GM18907 (cell line): ENCODE results near the gene TTC39C.
"Not testable (repeated sequence)": the region's sequence is repeated elsewhere in the genome, so short reads cannot be mapped to it uniquely, and the experiment has no call there.

ENCODE experiments used
- ATAC-seq: cut with Tn5 transposase; IDR thresholded peaks from one replicate; pipeline ENCODE4 v1.9.1; 2021; ENCODE audit warnings: mild to moderate bottlenecking, moderate library complexity; ENCODE audit not compliant: unreplicated experiment

Gene TTC39C

GRCh38 chr18:24015639-24016631 is 1.4 kb downstream of the TTC39C start:
- no peak for ATAC-seq

GRCh38 chr18:24016643-24017042 is 2.1 kb downstream of the TTC39C start:
- ATAC-seq = no peak

GRCh38 chr18:24018299-24018886 is 3.8 kb downstream of the TTC39C start:
- ATAC-seq = no peak

DNA sequence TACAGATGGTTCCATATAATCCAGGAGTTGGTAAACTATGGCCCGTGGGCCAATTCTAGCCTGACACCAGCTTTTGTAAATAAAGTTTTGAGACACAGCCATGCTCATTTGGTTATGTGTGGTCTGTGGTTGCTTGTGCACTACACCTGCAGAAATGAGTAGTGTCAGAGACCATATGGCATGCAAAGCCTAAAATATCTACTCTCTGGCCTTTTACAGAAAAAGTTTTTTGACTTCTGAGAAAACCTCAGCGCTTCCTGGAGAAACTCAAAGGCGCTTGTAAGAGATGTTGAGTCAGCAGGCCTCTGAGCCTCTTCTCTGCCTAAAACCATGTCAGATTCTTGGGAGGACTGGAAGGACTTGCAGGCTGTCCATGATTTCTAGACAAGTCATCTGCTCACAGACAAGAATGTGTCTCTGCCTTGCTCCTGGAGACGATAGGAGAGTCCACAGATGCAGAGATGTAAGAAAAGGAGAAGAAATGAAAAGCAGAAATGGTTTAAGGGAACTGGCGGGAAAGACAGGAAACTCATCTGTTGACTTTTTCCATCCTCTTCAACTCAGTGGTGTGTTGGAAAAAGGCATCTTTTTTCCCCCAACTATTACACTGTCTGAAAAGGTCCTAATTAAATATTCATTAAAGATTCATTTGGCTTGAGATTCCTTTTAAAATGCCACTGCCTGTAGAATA is 5.2 kb downstream of the TTC39C start:
- ATAC-seq = peak; percentile 88

DNA sequence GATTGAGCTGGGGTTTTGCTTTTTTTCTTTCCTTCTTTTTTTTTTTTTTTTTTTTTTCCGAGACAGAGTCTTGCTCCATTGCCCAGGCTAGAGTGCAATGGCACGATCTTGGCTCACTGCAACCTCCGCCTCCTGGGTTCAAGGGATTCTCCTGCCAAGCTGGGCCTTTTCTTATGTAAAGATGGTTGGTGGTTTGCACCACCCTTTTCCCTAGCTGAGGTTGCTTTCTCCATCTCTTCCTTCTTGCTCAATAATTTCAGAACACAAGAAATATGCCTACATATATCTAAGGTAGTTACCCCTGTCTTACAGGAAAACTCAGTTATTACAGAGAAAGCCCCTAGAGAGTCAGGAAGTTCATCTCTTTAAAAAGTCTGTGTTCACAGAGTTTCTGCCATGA is 7.0 kb downstream of the TTC39C start:
- no peak for ATAC-seq

- ATAC-seq = no peak
These were observed 7.6 kb downstream of the TTC39C start for GRCh38 chr18:24022161-24022560.

GRCh38 chr18:24023185-24023814 is 8.7 kb downstream of the TTC39C start:
- ATAC-seq = no peak

DNA sequence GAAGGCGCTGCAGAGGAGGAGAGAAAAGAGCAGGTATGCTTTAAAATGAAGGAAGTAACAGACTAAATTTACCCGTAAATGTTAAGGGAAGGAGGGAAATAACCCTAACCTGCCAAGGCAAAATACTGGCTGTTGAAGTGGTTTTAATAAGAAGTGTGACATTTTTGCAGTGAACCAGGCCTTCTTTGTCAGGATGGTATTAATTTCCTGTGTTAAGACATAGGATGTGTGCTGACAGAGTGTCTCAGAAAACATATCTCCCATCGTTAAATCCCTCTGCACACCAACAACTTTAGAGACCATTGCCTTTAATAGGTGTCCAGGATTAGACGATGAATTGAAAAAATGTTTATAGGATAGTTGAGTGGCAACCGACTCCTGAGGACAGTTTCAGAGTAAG is 9.9 kb downstream of the TTC39C start:
- no peak for ATAC-seq

DNA sequence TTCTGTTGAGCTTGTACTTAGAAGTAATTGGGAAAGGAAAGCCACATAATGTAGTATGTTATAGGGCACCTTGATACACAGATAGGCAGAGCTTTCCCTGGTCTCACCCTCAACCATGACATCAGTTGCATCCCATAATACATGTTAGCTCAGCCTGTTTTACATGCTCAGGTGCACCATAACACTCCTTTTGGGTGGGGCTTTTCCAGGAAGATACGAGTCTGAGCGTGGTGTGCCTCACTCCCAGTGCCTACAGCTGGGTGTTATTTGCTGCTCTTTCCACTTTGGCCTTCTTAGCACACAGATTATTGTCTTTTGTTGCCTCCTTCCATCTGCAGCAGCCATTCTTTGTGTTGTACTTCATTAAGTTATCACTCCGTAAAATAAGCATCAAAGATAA is 11.9 kb downstream of the TTC39C start:
- no peak for ATAC-seq

- no peak for ATAC-seq
These were observed 12.7 kb downstream of the TTC39C start for GRCh38 chr18:24027156-24027827.

DNA sequence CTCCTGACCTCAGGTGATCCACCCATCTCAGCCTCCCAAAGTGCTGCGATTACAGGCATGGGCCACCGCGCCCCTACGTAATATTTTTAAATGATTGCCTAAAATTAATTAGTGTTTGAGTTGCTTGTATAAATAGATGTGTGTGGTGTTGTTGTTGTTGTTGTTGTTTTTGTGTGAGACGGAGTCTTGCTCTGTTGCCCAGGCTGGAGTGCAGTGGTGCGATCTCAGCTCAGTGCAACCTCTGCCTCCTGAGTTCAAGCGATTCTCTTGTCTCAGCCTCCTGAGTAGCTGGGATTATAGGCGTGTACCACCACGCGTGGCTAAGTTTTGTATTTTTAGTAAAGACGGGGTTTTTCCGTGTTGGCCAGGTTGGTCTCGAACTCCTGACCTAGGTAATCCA is 14.4 kb downstream of the TTC39C start:
- ATAC-seq = not testable (repeated sequence)

- no peak for ATAC-seq
These were observed 16.8 kb downstream of the TTC39C start for GRCh38 chr18:24031318-24031717.

DNA sequence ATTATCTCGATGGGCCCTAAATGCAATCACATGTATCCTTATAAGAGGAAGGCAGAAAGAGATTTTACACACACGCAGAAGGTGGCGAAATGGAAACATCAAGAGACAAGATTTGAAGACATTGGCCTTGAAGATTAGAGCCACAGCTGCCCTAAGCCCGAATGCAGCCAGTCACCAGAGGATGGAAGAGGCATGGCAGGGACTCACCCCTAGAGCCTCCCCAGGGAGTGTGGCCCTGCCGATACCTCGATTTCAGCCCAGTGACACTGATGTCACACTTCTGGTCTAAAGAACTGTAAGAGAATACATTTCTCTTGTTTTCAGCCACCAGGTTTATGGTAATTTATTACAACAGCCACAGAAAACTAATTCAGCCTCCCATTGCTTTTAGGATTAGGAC is 17.4 kb downstream of the TTC39C start:
- peak; percentile 79 for ATAC-seq

DNA sequence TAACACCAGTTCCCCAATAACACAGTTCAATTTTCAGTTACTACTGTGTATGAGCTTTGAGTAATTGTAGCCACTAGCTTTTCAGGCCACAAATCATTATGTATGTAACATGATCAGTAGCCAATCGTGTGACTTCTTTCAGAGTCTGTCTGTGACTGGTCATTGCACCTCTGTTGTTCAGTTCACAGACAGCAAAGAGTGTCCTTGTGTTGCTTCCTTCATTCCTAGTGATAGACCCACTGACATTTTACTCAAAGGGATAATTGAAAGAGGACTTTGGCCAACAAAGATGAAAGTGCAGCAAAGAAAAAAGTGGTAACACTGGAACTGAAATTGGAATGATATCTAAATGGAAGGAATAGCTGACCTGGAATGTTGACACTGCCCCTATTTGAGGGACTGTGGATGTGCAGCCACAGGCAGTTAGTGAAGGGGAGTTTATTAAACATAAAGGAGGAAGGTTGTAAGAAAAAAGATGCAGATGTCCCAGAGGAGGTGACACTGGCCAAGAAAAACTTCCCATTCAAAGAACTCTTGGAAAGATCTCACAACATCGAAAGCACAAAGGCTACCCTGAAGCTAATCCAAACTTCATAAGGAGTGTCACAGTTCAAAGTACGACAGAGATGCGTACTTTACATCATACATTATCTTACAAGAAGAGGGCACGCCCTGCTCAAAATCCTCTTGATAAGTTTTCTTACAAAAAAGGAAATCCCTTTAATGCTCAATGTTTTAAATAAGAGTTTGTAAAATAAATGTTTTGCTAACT is 19.3 kb downstream of the TTC39C start:
- ATAC-seq = no peak

DNA sequence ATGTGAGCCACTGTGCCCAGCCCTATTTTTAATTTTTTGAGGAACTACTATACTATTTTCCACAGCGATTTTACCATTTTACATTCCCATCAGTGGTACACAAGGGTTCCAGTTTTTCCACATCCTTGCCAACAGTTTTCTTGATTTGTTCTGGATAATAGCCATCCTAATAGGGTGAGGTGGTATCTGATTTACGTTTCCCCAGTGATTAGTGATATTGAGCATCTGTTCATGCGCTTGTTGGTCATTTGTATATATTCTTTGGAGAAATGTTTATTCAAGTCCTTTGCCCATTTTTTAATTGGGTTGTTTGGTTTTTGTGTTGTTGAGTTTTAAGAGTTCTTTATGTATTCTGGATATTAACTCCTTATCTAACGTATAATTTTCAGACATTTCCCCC is 20.8 kb downstream of the TTC39C start:
- ATAC-seq = no peak

DNA sequence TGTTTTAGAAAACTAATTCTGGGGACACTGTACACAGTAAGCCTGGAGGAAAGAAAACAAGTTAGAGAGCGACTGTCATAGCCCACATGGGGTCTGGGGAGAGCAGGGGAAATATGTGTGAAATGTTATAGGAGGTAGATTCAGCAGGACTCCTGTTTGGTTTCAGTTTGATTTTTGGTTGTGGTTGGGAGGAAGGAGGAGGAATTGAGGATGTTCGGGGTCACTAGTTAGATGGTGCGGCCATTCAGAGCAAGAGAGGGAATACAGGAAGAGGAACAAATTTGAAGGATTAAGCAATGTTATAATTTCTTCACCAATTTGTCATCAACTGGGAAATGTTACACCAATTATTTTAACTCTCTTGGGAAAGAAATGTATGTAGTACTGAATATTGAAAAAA is 25.1 kb downstream of the TTC39C start:
- no peak for ATAC-seq

DNA sequence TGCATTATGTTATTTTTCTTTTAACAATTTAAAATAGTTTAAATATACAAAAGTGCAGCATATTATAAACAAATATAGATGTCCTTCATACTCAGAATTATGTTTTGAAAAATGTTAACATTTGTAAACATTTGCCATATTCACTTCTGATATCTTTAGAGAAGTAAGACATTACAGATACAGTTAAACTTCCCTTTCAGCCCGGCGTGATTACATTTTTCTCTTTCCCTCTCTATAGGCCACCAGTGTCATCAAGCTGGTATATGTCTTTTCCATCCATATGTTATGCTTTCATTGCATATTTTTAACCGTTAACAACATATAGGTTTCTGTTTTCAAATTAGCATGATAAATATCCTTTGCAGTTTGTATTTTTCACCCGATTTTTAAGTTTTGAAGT is 27.1 kb downstream of the TTC39C start:
- no peak for ATAC-seq

DNA sequence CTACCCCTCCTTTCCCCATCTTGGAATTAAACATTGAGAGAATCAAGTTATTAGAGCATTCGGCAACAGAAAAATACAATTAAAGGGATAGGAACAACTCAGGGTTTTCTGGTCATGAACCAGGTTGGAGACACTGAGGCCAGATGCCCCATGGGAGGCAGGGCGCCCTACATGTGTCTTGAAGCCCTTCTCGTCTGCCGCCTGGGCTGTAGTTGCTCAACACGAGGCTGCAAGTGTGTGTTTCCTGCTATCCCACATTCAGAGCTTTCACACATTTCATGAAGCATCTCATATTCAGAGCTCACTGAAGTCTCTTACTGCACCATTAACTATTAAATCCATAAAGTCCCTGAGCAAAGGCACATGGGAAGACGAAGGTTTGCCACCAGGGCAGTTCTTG is 28.8 kb downstream of the TTC39C start:
- no peak for ATAC-seq

DNA sequence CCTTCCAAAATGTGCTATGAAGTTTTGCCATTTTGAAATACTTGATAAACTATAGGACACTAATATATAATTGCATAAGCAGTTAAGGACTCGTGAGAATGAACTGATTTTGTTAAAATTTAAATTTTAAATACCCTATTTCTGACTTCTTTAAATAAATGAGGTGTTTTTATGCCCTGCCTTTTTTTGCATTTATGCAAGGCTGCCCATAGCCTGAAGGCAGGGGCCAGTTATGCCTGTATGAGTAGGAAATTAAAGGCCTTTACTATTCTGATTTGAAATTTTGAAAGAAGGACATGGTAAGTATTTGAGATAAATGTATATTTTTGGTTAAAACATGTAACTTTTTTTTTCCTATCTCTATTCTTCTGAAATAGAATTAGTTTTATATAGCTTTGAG is 33.7 kb downstream of the TTC39C start:
- ATAC-seq = no peak

GRCh38 chr18:24049142-24049541 is 34.6 kb downstream of the TTC39C start:
- ATAC-seq = no peak
